COLO668 (cell line): ENCODE measurements around the gene ATG13.
"Not testable (repeated sequence)": the region's sequence is repeated elsewhere in the genome, so short reads cannot be mapped to it uniquely, and the experiment has no call there.

Experiments used
- DNase-seq: peaks from one replicate; lab custom pipeline; 2025; ENCODE audit not compliant: unreplicated experiment; lab: John Stamatoyannopoulos, UW

ATG13 gene

DNA sequence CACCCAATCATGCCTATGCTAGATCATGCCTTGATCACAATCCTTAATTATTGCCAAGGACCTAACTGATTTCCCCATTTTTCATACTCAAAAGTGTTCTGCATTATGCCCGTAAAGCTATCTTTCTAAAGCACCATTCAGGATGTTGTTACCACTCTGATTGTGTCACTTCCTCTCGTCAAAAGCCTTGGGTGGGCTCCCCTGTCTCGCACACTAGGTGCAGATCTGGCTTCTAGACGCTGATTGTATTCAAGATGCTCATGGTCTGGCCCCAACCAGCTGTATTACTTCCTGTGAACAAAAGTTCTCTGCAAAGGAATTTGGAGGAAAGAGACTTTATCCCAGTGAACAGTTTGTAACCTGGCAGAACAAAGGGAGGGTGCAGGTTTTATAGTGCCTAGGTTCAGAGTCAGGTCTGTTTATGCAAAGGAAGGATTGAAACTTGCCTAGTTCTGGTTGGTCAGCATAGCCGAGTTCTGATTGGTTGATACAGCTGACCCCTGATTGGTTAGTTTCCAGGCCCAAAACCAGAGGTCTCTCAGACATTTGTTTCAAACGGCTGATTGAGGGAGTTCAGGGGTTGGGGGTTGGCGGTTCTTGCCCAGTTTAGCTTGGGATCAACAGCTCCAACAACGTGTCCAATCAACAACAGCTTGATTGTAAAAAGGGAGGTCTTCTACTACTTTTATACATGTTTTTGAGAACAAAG, 25.4 kb downstream of the ATG13 start:
- no peak for DNase-seq

DNA sequence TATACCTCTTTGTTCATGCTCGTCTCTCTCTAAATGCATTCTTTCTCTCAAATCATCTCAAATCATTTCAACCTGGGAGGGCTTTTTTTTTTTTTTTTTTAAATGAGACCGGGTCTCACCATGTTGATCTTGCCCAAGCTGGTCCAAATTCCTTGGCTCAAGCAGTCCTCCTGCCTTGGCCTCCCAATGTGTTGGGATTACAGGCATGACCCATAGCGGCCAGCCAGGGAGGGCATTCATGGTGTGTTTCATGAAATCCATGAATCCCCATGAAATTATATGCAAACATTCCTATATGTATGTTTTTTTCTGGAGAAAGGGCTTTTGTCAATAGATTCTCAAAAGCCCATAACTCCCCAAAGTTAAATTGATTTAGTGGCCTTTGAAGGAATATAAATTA, 26.2 kb downstream of the ATG13 start:
- DNase-seq: no peak

DNA sequence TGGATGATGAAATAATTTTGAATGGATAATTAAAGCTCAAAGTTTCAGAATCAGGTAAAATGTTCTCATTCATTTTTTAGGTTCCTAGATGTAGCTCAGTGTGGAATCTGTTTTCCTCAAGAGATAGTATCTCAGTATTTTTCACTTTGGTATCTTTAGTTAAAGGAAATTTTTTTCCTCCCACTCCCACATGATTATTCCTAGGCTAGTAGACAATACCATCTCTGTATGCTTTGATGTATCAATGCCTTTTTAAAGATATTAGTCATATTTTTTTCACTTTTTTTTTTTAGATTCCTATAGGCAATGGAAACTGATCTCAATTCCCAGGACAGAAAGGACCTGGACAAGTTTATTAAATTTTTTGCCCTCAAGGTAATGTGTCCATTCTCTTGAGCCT, 26.6 kb downstream of the ATG13 start:
- DNase-seq: no peak

DNA sequence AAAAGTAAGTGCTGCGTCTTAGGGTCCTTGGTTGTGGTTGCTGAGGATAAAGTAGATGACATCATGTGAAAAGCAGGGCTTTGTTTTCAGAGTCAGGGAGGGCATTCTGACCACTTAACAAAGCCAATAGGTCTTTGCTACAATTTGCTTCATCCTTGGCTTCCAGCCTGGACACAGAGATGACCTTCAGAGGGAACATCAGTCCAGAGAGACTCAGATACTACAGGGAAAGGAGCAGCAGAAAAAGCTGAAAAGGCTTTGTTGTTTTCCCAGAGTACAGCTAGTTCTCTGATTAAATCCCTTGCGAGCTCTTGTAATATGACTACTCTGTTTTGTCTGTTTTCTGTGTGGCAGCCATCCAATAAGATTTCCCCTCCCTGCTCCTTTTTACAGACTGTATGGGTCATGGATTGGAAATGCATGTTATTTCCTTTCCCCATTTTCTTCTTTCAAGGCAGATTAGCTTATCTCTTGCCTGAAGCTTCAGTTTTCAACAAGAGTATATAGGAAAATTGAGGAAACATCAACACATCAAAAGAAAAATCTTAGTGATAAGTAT, 31.9 kb downstream of the ATG13 start:
- no peak for DNase-seq

DNA sequence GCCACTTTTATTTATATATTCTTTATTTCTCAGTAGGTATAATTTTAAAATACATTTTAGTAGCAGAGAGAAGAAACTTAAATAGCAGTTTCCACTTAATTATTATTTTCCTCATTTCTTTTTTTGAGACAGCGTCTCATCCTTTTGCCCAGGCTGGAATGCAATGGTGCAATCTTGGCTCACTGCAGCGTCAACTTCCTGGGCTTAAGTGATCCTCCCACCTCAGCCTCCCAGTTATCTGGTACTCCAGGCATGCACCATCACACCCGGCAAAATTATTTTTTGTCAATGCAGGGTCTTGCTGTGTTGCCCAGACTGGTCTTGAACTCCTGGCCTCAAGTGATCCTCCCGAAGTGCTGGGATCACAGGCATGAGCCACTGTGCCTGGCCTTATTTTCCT, 38.3 kb downstream of the ATG13 start:
- no peak for DNase-seq

DNA sequence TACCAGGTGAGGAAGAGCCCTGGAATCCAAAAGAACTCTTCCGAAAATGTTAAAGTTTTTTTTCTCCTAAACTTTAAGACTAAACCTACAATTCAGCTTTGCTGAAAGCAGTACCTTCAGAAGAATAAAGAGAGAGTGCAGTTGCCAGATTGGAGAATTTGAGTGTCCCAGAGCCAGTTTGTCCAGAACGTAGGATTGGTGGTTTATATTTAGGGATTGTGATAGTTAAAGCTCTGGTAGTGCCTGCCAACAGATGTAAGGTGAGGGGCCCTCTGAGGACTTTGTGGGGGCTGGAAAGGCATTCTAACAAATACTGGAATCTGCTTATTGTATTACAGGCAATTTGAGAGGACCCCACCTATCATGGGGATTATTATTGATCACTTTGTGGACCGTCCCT, 39.8 kb downstream of the ATG13 start:
- no peak for DNase-seq

DNA sequence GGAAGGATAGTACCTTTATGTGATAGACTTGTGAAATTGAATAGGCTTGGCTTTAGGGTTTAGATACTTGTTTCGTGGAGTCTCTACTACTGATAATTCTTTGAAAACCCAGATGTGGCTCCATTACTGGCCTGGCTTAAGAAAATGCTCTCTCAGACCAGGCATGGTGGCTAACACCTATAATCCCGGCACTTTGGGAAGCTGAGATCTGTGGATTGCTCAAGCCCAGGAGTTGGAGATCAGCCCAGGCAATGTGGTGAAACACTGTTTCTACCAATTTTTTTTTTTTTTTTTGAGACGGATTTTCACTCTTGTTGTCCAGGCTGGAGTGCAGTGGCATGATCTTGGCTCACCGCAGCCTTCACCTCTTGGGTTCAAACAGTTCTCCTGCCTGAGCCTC, 40.9 kb downstream of the ATG13 start:
- DNase-seq: no peak

DNA sequence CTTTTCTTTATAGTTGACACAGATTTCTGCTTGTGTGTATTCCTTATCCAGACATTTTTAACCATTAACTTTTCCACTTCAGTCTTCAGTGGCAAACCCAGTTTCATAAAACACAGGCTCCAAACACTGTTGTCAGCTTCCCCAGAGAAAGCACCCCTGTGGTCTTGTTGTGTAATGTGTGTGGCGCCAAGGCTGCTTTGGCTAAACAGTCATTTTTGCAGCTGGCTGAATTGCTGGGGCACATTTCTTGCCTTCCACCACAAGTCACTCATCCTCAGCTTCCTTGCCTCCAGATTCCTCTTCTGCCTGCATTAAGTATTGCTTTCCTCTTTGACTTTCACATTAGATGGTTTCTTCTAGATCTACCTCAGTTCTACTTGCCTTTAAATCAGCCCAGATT, 42.6 kb downstream of the ATG13 start:
- DNase-seq: no peak

DNA sequence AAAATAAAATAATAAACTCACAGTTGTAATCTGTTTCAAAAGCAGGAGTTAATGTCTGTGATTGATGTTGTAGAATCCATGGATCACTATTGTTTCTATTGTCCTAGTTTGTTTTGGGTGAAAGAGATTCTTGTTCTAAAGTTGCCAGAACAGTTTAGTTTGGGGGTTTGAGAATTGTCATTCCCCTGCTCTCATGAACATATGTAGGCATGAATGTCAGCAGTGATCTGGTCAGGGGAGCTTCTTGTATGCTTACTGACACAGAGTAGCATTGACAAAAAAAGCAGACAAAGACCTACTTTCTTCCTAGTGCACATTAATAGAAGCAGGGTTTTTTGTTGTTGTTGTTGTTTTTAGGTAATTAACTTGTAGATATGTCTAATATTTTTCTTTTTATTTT, 44.5 kb downstream of the ATG13 start:
- DNase-seq: no peak

DNA sequence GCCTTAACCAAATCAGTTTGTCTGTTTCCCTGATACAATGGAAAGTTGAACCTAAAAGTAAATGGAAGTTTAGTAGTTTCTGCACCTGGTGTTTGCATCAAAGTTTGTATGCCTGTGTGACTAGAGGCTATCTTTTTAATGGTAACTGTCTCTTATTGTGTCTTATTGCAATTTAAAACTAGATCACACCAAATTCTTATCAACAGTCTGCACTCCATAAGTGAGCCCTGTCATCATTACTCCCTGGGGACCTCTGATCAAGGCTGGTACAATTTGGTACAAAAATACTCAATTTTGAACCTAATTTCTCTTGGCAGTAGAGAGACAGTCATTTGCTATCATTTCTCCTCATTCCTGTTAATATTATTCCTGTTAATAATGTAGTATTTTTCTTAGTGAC, 45.0 kb downstream of the ATG13 start:
- DNase-seq: no peak

DNA sequence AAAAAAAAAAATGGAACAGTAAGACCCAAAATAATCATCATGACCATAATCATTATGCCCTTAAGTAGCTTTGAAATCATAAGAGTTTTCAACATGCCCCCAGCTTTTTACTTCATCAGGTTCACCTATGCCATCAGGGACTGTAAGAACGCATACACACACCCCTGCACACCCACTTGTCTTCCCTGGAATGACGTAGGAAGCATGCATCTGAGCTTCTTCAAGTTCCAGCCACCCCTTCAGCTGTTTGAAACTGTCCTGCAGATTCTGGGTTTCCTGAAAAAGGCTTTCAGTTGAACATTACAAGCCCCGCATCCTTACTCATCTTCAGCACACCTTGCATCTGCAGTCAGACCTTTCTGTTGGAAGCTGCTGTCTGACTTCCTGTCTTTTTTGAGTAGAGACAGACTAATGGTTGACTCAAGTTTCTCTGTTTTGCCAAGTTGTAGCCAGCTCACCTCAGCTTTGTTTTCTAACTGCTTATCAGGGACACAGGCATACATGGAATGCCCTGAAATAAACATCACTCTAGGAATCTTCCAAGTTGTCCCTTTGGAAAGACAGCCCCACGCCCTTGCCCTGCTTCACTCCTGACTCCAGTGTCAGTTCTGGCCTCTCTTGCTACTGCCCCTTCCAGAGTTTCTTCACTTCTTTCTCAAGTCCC, 46.1 kb downstream of the ATG13 start:
- DNase-seq: no peak

DNA sequence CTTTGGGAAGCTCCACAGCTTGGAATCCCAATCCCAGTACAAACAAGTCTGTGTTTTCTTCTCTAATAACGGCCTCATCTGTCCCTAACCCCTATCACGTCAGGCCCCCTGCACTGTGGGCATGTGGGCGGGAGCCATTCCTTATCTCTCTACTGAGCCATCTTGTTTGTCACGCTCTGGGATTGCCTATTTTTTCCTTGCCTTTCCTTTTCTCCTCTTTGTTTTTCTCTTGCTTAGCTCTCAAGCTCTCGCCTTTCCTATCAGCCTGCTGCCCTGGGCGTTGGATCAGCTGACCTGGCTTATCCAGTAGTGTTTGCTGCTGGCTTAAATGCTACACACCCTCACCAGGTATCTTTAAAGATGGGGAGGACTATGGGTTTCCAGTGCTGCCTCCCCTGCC, 47.3 kb downstream of the ATG13 start:
- DNase-seq: no peak

DNA sequence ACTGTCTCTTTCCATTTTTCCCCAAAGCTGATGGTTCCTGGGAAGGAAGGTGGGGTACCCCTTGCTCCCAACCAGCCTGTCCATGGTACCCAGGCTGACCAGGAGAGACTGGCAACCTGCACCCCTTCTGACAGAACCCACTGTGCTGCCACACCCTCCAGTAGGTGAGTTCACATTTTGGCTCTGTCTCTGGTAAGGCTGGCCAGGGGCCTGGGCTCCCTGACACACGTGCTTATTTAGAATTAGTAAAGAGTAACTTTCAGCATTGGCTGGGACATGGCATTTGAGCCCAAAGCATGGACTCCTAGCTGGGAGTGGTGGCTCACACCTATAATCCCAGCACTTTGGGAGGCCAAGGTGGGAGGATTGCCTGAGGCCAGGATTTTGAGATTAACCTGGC, 48.0 kb downstream of the ATG13 start:
- no peak for DNase-seq

DNA sequence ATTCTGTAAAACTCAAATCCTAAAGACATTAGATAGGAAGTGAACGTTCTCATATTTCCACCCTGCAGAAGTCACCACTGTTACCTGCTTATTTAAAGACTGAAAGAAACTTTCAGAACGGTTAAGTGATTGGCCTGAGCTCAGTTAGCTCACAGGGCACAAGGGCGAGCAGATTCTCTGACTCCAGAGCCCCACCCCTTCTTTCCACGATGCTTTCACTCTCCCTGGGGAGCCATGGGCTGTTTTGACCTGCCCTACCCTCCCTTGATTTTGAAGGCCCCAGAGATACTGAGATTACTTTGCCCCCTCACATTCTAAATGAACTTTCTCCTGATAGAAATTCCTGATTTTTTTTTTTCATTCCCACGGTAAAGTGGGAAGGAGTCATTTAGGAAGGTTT, 49.2 kb downstream of the ATG13 start:
- DNase-seq: no peak

DNA sequence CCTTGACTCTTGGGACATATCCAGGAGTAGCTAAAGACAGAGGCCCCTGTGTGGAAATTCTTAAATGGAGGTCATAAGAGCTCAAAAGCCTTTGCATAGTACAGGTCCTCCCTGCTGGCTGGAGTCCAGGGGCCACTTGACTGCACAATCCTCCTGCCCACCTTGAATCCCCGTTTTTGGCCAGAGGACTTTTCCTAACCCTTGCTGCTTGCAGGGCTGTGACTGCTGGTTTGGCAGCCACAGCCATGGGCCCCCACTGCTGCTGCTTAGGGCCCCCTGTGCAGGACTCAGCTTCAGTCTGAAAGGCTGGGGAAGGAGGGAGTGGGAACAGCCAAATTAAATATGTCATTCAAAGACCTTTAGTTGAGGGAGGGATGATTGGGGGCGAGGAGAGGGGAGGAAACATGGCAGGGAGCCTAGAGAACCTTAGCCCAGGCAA, 49.7 kb downstream of the ATG13 start:
- DNase-seq: no peak

DNA sequence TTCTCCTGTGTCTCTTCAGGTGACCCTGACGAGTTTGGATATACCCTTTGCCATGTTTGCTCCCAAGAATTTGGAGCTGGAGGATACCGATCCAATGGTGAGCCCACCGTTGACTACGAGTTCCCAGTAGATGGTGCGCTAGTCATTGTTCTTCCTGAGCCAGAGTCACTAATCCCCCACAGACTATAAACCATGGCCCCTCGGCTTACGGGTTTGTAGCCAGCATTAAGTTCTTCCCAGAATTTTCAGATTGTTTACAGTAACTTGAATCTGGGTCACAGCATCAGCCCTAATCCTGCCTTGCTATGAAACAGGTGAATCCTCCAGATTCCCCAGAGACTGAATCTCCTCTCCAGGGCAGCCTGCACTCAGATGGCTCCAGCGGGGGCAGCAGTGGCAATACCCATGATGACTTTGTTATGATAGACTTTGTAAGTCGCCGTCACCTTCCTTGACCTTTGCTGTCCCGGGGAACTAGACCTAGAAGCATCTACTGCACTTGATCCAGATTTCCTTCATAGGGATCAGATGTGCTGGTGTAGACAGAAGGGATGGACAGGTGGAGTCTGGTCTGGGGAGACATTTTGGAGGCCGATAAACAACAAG, 51.2 kb downstream of the ATG13 start:
- DNase-seq: no peak

DNA sequence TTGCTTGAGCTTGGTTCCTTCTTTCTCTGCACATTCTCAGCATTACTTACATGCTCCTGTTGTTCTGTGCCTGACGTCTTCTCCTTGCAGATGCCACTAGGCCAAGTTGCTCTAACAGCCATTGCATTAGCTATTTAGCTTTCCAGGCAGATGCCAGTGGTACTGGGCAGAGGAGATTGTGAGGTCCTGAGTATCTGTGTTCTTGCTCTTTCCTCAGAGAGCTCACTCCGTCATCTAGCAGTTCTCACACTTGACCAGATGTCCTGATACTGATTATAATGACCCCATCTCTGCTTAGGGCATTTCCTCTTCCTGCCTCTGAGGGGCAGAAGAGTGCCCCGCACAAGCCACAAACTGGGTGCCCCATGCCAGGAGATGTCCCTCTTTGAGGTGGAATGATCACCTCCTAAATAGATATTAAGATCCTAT, 52.4 kb downstream of the ATG13 start:
- no peak for DNase-seq

DNA sequence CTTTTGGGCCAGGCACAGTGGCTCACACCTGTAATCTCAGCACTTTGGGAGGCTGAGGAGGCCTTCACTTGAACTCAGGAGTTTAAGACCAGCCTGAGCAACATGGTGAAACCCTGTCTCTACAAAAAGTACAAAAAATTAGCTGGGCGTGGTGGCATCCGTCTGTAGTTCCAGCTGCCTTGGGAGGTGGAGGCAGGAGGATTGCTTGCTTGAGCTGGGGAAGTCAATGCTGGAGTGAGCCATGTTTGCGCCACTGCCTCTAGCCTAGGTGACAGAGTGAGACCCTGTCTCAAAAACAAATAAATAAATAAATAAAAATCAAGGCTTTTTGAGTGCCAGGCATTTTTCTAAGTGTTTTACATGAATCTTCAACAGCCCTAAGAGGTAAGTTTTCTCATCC, 53.2 kb downstream of the ATG13 start:
- DNase-seq: not testable (repeated sequence)

DNA sequence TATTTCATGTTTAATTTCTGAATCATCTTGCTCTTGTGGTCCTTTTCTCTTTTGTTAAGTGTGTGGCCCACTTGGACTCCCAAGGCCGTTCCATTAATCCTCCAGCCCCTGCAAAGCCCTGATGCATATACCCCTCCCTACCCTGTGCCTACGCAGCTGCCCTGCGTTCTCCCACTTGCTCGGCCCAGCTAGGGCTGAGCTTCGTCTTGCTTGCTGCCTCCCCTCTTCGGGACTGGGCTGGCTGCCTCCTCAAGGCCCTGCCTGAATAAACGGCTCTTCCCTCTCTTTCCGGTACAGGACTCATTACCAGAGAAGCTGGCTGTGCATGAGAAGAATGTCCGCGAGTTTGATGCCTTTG, 54.6 kb downstream of the ATG13 start:
- no peak for DNase-seq

DNA sequence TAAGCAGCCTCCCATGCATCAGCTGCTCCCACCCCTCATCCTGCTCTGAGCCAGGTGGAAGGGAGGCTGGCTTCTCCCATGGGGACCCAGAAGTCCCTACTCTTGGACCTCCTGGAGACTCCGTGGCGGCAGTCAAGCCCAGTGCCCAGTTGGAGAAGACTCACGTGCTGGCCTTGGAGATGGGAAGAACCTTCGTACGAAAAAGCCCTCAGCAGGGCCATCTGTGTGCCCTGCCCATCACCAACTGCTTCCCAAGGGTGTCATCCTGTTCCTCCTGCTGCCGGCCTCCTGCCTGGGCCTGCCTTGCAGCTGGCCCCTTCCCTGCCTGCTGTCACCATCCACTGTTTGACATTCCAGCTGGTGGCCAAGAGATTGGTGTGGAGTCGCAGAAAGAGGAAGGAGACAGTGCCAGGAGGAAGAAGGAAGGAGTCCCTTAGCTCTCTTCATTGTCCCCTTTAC, 55.1 kb downstream of the ATG13 start:
- DNase-seq: no peak

DNA sequence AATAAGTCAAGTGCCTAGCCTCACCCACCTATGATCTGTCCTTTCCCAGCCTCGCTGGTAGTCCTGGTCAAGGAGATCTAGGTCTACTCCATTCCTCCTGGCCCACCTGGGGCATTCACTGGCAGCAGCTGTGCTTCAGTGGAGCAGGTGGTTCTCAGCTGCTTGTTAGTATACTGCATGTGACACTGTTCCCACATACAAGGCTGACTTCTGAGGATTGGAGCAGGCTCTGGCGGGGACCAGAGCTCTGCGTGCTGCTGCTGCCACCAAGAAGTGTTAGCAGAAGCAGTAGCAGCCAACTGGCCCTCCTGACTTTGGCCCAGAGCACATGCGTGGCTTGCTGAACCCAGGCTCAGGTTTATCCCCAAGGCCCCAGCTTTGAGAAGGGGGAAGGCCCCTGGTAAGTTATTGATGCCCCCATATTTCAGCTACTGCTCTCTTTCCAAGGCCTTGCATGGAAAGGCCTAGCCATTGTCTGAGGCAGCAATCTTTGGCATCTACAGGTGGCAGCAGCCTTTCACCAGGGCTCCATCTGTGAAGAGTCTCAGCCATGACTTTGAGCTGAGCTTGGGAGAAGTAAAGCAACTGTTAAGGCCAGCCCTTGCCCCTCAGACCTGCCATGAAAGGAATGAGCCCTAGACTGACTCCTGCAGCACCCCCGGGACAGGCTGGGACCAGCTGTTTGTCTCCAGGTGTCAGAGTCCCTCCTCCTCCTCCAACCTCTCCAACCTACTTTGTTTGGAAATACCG, 56.5 kb downstream of the ATG13 start:
- no peak for DNase-seq
